ENCODE data around the gene ACSM2B.
"Not testable (repeated sequence)": the region's sequence is repeated elsewhere in the genome, so short reads cannot be mapped to it uniquely, and the experiment has no call there.

DNA sequence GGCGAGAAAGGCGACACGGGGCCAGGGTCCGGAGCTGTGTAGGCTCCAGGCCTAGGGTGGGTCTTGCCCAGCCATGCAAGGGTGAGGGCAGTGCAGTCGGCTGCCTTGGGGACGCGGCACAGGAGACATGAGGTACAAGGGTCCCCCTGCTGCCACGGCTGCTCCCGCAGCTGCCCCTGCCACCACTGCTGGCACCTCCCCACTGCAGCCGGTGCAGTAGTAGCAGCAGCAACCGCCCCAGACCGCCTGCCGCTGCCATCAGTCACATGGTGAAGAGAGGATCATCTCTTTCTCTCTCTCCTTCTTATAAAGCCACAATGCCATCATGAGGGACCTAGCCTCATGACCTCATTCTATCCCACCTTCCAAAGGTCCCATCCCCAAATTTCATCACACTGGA lies 44.4 kb downstream of the ACSM2B start:
- TF ChIP-seq, protein P1, sequence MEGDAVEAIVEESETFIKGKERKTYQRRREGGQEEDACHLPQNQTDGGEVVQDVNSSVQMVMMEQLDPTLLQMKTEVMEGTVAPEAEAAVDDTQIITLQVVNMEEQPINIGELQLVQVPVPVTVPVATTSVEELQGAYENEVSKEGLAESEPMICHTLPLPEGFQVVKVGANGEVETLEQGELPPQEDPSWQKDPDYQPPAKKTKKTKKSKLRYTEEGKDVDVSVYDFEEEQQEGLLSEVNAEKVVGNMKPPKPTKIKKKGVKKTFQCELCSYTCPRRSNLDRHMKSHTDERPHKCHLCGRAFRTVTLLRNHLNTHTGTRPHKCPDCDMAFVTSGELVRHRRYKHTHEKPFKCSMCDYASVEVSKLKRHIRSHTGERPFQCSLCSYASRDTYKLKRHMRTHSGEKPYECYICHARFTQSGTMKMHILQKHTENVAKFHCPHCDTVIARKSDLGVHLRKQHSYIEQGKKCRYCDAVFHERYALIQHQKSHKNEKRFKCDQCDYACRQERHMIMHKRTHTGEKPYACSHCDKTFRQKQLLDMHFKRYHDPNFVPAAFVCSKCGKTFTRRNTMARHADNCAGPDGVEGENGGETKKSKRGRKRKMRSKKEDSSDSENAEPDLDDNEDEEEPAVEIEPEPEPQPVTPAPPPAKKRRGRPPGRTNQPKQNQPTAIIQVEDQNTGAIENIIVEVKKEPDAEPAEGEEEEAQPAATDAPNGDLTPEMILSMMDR (conservative IDR thresholded peaks at IDR 0.05; ENCODE audit: low read depth, low read length), result not testable (repeated sequence)
- not testable (repeated sequence) for TF ChIP-seq BHLHE40, SMC3, RFX5, FOS, CEBPB, POLR2A (IDR thresholded peaks at IDR 0.05; ENCODE audit: low read depth, low read length)
- TF ChIP-seq, protein P2, sequence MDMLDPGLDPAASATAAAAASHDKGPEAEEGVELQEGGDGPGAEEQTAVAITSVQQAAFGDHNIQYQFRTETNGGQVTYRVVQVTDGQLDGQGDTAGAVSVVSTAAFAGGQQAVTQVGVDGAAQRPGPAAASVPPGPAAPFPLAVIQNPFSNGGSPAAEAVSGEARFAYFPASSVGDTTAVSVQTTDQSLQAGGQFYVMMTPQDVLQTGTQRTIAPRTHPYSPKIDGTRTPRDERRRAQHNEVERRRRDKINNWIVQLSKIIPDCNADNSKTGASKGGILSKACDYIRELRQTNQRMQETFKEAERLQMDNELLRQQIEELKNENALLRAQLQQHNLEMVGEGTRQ (IDR thresholded peaks at IDR 0.05; ENCODE audit: low read depth, low read length), result not testable (repeated sequence)
